Measurements from ENCODE around the gene EXOC6B.

EXOC6B gene

GRCh38 chr2:72211350-72211749 is 614.5 kb downstream of the EXOC6B start:
- no peak for DNase-seq (ENCODE audit: low spot score)

DNA sequence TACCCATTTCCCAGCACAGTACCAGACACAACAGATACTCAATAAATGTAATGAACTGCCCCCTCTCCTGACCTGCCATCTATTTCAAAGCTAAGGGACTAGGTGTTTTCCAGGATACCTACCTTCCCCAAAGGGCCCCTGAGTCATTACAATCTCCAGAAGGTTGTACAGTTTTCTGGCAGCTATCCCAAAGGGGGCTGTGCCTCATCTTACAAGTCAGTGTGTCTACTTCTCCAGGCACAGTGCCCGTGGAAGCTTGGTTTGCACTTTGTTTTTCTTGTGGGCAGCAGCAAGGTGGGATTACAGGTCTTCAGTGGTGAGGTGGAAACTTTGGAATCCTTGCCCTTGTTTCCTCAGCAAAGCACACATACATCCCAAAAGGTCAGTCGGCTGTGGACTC is 615.4 kb downstream of the EXOC6B start:
- no peak for DNase-seq (ENCODE audit: low spot score)

GRCh38 chr2:72208225-72208624 is 617.6 kb downstream of the EXOC6B start:
- no peak for DNase-seq (ENCODE audit: low spot score)

DNA sequence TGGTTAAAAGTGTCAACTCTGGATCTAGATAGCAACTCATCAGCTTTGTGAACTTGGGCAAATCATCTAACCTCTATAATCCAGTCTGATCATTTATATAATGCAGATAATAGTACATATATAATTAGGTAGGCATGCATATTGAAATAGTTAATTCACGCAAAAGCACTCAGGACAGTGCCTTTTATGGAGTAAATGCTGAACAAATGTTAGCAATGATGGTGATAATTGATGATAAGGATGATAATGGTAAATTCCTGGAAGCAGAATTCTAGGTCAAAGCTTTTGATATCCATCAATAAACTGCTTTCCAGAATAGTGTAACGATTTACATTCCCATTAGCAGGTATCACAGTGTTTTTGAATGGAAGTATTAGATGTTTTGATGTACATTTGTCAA is 618.5 kb downstream of the EXOC6B start:
- DNase-seq (ENCODE audit: low spot score): no peak

GRCh38 chr2:72205504-72205881 is 620.3 kb downstream of the EXOC6B start:
- peak; percentile 4 for DNase-seq (ENCODE audit: low spot score)

GRCh38 chr2:72204786-72205503 is 620.9 kb downstream of the EXOC6B start:
- DNase-seq (ENCODE audit: low spot score): peak; percentile 8

DNA sequence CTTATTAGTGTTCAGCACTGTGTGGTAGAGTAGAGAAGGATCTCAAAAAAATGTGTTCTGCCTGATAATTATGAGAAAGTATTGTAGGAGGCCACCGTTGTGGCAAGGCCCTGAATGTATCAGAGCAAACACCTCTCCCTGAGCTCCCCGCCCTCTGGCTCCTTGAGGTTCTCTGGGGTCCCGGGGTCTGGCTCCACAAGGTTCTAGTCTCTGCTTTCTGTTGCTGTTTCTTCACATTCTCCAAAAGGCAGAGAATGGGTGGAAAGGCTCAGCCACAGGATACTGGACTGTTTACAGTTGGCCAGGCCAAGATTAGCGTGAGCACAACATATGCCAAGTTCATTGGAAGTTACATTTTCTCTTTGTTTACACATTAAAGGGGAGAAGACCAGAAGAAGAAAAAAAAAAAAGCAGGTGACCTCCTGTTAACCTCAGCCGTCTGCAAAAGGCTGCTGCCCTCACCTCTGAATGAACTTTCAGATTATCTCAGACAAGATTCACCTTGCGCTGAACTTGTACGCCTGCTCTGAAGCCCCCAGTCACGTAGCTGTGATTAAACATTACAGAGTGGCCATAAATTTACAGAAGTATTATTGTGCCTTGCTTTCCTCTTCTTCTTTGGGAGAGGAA is 621.6 kb downstream of the EXOC6B start:
- DNase-seq (ENCODE audit: low spot score): no peak

DNA sequence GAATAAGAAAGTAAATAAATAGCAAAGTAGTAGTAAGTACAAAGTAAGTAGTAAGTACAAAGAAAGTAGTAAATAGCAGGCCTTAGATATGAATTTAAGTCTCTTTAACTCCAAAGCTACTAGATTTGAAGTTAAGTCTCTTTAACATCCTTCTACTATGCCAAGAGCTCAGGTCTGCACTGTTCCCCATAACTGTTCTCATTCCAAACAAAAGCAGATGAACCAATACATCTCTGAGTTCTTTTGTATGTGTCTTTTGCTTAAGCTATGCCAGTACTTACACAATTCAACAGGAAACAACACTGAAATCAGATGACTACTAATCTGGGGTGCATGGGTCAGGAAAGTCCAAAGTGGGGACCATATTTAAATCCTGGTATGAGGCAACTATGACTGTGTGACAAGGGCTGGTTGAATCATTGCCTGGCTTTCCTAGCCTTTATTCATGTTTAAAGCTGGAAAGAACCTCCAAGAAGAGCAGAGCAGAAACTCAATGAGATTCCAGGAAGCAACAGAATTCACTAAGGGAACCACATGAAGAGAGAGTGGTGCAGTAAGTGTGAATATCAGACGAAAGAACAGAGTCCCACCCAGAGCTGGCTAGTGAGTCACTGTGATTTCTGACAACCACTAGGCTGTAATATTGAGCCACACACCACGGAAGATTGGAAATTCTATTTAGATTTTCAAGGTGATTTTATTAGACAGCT is 627.1 kb downstream of the EXOC6B start:
- no peak for DNase-seq (ENCODE audit: low spot score)

DNA sequence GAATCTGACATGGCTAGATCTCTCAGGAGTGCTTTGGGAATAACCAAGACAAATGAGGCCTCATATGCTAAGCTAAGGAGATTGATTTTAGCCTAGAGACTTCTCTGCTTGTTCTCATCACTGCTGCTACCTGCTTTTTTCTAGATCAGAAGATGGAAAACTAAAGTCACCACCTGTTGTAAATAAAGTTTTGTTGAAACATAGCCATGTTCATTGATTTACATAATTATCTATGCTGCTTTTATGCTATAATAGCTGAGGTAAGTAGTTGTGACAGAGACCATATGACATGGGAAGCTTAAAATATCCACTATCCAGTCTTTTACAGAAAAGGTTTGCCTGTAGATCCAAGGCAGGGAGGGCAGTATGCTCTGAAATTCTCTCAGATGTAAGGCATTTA is 632.1 kb downstream of the EXOC6B start:
- no peak for DNase-seq (ENCODE audit: low spot score)

DNA sequence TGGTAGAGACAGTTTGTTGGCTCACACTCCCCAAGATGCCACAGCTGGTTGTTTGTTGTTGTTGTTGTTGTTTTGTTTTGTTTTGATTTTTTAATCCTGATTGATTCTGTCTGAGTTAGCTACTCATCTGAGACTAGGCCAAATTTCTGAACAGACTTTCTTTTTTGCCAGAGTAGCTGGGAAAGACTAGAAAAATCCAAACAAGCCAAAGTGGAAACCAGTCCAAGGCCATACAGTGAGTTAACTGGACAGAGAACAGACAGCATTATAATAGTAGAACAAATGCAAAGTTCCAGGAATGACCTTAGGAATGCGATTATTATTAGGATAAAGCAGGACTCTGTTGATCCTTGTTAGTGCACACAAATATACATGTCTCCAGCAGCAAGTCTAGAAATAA is 634.4 kb downstream of the EXOC6B start:
- DNase-seq (ENCODE audit: low spot score): no peak

GRCh38 chr2:72185206-72185605 is 640.6 kb downstream of the EXOC6B start:
- no peak for DNase-seq (ENCODE audit: low spot score)

DNA sequence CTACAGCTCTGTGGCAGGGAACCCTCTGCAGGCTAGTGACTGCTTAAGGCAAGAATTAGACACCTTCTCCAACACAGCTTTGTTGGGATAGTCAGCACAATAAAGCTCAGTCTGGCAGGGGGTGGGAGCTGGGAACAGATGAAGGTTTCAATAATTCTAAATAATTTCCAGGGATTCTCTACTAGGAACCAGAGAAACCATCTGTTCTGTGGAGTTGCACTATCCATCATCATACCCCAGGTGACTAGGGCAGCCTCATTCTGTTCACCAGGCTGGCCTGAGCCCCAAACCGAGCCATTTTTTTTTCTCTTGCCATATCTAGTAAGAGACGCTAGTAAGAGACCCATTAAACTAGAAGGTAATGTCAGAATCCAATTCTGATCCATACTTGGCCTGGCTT is 642.4 kb downstream of the EXOC6B start:
- DNase-seq (ENCODE audit: low spot score): no peak

DNA sequence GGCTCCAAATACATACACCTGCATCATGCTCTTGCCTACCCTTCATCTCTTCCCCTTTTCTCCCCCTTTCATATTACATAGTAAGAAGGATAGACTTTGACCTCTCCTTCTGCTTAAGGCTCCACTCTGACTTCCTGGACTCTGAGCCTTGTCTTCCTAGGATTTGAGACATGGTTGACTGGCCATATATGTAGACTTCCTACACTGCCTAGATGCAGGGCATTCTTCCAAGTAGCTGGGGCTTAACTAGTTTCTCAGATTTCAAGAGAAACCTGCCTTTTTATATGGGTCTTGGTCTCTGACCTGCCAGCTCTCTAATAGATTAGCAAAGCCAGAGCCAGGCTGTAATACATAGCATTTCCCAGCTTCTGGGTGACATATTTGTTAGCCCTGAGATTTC is 642.8 kb downstream of the EXOC6B start:
- no peak for DNase-seq (ENCODE audit: low spot score)

DNA sequence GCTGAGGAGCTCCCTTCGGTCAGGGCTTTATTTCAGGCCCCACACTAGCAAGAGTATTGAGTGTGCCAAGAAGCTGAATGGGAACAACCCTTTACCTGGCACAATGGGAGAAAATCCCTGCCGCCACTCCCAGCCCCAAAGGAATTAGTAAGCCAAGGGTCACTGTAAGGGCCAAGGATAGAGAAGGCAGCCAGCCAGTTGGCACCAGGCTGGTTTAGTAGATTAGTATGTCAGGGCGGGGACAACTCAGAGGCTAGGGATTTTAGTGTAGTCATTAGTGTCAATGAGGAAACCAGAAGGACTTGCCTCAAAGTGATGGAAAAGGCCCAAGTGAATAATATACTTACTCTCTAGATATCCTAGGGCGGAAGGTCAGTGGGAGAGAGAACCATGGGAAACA is 643.3 kb downstream of the EXOC6B start:
- DNase-seq (ENCODE audit: low spot score): no peak

DNA sequence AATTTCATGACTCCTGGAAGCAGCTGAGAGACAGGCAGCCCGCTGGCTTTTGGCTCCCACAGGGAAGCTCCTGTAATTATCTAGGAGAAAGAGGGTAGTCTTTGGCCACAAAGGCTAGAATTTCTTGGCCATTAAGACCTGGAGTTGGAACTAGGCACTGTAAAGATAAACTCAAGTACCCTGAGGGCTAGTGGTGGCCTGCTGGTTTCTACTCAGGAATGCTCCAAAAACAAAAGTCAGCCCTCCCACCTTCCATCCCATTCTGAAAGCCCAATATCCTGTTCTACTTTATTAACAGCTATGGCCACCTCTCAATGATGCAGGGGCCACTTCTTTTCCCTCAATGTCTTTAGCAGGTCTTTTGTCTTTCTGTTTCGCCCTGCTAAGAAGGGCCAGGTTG is 644.2 kb downstream of the EXOC6B start:
- DNase-seq (ENCODE audit: low spot score): no peak

DNA sequence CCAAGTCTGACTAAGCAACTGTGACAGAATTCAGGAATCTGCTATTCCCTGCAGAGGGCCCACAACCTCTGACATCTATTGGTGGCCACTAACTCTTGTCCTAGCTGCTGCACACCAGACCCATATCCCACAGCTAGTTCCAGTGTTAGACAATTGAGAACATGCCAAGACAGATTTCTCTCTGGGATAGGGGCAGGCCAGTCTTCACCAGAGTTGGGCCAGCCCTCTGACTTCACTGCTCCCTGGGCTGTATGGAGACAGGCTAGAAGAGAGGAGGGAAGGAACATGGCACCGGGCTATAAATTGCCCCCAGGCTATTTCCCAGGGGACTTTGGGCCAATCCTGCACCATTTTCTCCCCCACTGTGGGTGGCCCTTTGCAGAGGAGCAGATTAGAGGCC is 645.5 kb downstream of the EXOC6B start:
- DNase-seq (ENCODE audit: low spot score): no peak

DNA sequence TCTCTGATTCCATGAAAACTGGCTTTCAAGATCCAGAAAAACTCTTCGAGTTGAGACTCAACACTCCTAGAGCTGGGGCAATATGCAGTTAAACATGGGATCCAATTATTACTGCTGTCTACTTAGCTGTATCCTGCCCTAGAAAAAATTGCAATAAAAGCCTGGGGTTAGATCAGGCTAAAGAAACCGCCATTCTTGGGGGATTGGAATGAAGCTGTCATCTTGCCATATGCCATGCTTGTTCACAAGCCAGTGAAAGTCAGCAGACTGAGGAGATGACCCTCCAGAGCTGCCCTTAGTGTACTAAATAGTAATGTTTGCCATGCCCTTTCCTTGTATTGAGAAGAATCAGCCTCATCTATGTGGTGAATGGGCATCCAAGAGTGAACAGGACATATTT is 647.3 kb downstream of the EXOC6B start:
- no peak for DNase-seq (ENCODE audit: low spot score)

- no peak for DNase-seq (ENCODE audit: low spot score)
Measured at GRCh38 chr2:72176281-72176680, 649.6 kb downstream of the EXOC6B start.

DNA sequence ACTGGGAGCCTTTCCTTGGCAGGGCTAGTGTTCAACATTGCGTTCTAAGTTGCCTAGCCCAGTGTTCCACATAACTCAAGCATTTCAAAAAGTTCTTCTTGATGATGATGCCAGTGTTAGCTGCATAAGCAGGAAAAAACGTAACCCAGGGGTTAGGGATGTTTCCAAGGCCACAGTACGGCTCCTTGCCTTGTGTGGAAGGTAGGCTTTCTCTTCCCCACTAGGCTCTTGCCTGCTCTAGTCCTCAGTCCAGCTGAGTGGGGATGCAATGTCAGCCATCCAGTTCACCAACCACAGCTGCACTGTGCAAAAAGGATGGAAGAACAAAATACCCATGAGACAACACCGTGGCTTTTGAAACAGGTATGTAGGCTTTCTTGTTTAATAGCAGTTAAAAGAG is 650.2 kb downstream of the EXOC6B start:
- DNase-seq (ENCODE audit: low spot score): no peak

DNA sequence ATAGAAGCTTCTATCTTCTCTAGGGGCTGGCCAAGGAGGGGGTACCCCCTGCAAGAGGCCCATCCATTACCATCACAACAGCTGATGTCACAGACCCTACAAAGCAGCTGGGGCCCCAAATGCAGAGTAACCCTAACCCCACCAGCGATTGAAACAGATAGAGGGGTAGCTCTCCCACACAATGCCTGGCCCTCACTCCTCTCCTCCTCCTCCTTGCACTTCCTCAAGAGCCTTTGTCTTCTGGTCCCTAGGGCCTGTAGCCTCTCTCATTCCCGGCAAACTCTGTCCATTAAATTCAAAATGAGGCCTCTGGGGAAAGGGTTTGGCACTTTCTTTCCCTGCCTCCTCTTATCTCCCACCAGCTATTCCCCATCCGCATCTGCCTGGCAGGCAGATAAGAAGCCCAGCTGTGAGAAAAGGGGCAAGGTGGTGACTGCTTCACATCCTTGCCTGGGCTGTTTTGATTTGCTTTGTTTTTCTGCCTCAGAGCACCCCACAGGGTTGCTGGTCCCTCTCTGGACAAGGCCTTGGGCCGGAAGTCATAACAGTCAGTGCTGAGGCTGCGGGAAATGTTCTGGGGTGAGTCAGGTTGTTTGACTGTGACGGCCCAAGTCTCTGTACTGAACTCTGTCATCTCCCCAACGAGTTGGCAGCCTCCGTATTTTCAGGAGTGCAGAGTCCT is 652.1 kb downstream of the EXOC6B start:
- no peak for DNase-seq (ENCODE audit: low spot score)

- DNase-seq (ENCODE audit: low spot score): no peak
Measured at GRCh38 chr2:72172478-72172877, 653.4 kb downstream of the EXOC6B start.

DNA sequence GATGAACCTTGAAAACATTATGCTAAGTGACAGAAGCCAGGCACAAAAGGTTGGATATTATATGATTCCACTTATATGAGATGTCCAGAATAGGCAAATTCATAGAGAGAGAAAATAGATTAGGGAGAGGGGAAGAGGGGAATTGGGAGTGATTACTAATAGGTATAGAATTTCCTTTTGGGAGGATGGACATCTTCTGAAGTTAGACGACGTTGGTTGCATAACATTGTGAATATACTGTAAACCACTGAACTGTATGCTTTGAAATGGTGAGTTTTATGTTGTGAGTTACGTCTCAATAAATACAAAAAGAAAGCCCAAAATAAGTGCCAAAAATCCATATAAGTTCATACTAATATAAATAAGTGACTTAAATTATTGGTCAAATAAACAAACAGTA is 659.6 kb downstream of the EXOC6B start:
- no peak for DNase-seq (ENCODE audit: low spot score)

GRCh38 chr2:72165792-72166191 is 660.0 kb downstream of the EXOC6B start:
- no peak for DNase-seq (ENCODE audit: low spot score)

Data from Ammon's horn (tissue), 1 donor.